Uterus (tissue), 2 donors: Measurements from ENCODE around the gene GJB5.

Experiments
- POLR2A ChIP-seq, 2 donors: fragments of 450-650 bp; IDR thresholded peaks; one replicate each; pipeline ENCODE4 v1.6.1; 2016; ENCODE audit warnings: antibody characterized with exemption in 2 of 2, mild to moderate bottlenecking in 1 of 2, moderate library complexity in 1 of 2
- TF ChIP-seq, protein P1 (sequence below), 4 experiments: fragments of 200-600 bp in 2 of 4; fragments of 450-650 bp in 2 of 4; sonication (generic) in 2 of 4; IDR thresholded peaks; one replicate each; pipeline ENCODE4 v1.5.1; 2016 to 2019; ENCODE audit warnings: antibody characterized with exemption in 4 of 4, mild to moderate bottlenecking in 2 of 4, moderate library complexity in 1 of 4

DNA sequence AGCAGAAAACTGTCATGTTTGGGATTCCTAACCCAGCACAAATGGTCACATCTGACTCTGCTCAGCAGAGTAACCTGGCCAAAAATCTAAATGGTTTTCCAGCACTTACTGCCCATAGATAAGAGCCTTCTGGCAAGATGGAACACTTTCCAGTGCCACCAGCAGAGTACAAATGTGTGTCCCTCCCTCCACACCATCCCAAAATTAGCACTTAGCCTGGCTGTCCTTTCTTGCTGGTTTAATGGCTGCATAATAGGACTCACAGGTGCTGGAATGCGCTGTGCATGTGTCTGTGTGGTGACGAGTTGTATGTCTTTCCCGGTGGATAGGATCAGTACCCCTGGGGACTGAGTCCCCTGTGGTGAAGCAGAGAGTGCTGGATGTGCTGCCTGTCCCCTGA is 49.8 kb upstream of the GJB5 start:
- TF ChIP-seq, protein P1, sequence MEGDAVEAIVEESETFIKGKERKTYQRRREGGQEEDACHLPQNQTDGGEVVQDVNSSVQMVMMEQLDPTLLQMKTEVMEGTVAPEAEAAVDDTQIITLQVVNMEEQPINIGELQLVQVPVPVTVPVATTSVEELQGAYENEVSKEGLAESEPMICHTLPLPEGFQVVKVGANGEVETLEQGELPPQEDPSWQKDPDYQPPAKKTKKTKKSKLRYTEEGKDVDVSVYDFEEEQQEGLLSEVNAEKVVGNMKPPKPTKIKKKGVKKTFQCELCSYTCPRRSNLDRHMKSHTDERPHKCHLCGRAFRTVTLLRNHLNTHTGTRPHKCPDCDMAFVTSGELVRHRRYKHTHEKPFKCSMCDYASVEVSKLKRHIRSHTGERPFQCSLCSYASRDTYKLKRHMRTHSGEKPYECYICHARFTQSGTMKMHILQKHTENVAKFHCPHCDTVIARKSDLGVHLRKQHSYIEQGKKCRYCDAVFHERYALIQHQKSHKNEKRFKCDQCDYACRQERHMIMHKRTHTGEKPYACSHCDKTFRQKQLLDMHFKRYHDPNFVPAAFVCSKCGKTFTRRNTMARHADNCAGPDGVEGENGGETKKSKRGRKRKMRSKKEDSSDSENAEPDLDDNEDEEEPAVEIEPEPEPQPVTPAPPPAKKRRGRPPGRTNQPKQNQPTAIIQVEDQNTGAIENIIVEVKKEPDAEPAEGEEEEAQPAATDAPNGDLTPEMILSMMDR (IDR thresholded peaks at IDR 0.05) = no peak
- no peak for TF ChIP-seq POLR2A (IDR thresholded peaks at IDR 0.05)
